Measurements from ENCODE around the gene WWOX.

WWOX gene

DNA sequence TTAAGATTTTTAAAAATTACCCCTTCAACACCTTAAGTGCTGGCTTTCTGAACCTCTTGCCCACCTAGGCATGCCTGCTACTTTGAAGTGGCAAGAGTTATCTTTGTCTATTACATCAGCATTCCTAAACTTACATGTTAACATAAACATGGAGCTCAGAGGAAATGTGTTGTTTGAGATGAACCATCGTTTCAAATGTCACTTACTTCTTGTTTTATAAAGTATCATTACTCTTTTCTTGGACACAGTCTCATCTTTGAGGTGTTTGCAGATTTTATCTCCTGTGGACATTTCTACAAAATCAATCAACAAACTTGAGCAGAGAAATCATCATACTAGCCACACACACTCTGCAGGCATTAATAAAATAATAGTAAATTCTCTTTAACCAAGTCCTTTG, 184.9 kb downstream of the WWOX start:
- H3K4me1 ChIP-seq (ENCODE audit: low read length) = no peaks in the 10 kb centered on the region
- no peak overlapping the region for H3K27ac ChIP-seq (ENCODE audit: low read length)
- H3K36me3 ChIP-seq (replicated peaks; ENCODE audit: insufficient read depth, low read length) = no peaks in the 10 kb centered on the region
- H2AFZ ChIP-seq (ENCODE audit: low read length) = no peak overlapping the region
- H3K9me2 ChIP-seq (replicated peaks; ENCODE audit: insufficient read depth, low read length) = no peaks in the 10 kb centered on the region
- no peaks in the 10 kb centered on the region for H3F3A ChIP-seq (ENCODE audit: insufficient read depth, low read length)
- H3K9ac ChIP-seq (ENCODE audit: low read length) = no peak overlapping the region
- no peaks in the 10 kb centered on the region for H4K20me1 ChIP-seq (ENCODE audit: insufficient read depth, low read length)
- H3K4me2 ChIP-seq (ENCODE audit: low read depth, low read length) = no peak overlapping the region
- no peaks in the 10 kb centered on the region for H3K9me3 ChIP-seq (replicated peaks; ENCODE audit: insufficient read depth, low read length)
- no peaks in the 10 kb centered on the region for H3K27me3 ChIP-seq (replicated peaks; ENCODE audit: insufficient read depth, low read length)
- no peak for DNase-seq
- no peak for TF ChIP-seq EZH2phosphoT487 (IDR thresholded peaks at IDR 0.05; ENCODE audit: low read length)
- no peak for TF ChIP-seq EZH2 (optimal IDR thresholded peaks at IDR 0.05; ENCODE audit: low read depth, low read length)
- TF ChIP-seq, protein P1, sequence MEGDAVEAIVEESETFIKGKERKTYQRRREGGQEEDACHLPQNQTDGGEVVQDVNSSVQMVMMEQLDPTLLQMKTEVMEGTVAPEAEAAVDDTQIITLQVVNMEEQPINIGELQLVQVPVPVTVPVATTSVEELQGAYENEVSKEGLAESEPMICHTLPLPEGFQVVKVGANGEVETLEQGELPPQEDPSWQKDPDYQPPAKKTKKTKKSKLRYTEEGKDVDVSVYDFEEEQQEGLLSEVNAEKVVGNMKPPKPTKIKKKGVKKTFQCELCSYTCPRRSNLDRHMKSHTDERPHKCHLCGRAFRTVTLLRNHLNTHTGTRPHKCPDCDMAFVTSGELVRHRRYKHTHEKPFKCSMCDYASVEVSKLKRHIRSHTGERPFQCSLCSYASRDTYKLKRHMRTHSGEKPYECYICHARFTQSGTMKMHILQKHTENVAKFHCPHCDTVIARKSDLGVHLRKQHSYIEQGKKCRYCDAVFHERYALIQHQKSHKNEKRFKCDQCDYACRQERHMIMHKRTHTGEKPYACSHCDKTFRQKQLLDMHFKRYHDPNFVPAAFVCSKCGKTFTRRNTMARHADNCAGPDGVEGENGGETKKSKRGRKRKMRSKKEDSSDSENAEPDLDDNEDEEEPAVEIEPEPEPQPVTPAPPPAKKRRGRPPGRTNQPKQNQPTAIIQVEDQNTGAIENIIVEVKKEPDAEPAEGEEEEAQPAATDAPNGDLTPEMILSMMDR (IDR thresholded peaks at IDR 0.05; ENCODE audit: low read length) = no peak
- H3K79me2 ChIP-seq (ENCODE audit: low read length) = no peaks in the 10 kb centered on the region
- H3K4me3 ChIP-seq (ENCODE audit: low read length) = no peak overlapping the region

- Histone ChIP-seq H3K4me2 (ENCODE audit: low read depth, low read length) (no peak overlapping the region), H2AFZ (ENCODE audit: low read length) (no peak overlapping the region), H3K4me3 (ENCODE audit: low read length) (no peak overlapping the region), H3K27ac (ENCODE audit: low read length) (no peak overlapping the region), H3K4me1 (ENCODE audit: low read length) (no peaks in the 10 kb centered on the region), H3F3A (ENCODE audit: insufficient read depth, low read length) (no peaks in the 10 kb centered on the region), H3K9me3 (replicated peaks; ENCODE audit: insufficient read depth, low read length) (no peaks in the 10 kb centered on the region), H3K9me2 (replicated peaks; ENCODE audit: insufficient read depth, low read length) (no peaks in the 10 kb centered on the region), H3K9ac (ENCODE audit: low read length) (no peak overlapping the region), H3K79me2 (ENCODE audit: low read length) (no peaks in the 10 kb centered on the region), H3K36me3 (replicated peaks; ENCODE audit: insufficient read depth, low read length) (no peaks in the 10 kb centered on the region), H4K20me1 (ENCODE audit: insufficient read depth, low read length) (no peaks in the 10 kb centered on the region), H3K27me3 (replicated peaks; ENCODE audit: insufficient read depth, low read length) (no peaks in the 10 kb centered on the region)
- DNase-seq = no peak
- TF ChIP-seq EZH2 (optimal IDR thresholded peaks at IDR 0.05; ENCODE audit: low read depth, low read length) = no peak
- TF ChIP-seq EZH2phosphoT487 (IDR thresholded peaks at IDR 0.05; ENCODE audit: low read length) = no peak
- TF ChIP-seq, protein P1 (IDR thresholded peaks at IDR 0.05; ENCODE audit: low read length) = no peak
Measured at GRCh38 chr16:78284957-78285434, 185.5 kb downstream of the WWOX start.

DNA sequence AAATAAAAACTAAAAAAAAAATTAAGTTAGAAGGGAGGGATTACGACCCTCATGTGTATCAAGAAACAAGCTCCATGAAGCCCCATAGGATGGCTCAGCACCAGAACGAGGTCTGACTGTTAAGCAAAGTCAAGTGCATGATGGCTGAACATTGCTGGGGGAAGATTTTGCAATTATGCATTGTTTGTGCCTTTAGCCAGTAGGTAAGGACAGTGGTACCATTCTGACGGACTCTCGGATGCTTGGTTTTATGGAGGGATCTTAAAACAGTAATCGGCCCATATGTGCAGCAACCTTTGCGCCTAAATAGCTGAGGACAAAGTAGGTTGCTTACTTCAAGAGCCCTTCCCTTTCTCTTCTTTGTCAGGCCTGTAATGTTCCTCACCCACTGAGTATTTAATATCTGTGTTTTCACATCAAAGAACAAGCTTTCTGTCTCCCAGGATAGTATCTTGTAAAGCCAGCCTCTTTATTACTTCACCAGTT, 186.0 kb downstream of the WWOX start:
- no peak overlapping the region for H3K9ac ChIP-seq (ENCODE audit: low read length)
- no peaks in the 10 kb centered on the region for H3F3A ChIP-seq (ENCODE audit: insufficient read depth, low read length)
- TF ChIP-seq EZH2phosphoT487 (IDR thresholded peaks at IDR 0.05; ENCODE audit: low read length) (no peak), EZH2 (optimal IDR thresholded peaks at IDR 0.05; ENCODE audit: low read depth, low read length) (no peak)
- H3K4me2 ChIP-seq (ENCODE audit: low read depth, low read length) = no peak overlapping the region
- no peak for DNase-seq
- no peaks in the 10 kb centered on the region for H3K36me3 ChIP-seq (replicated peaks; ENCODE audit: insufficient read depth, low read length)
- no peaks in the 10 kb centered on the region for H3K27me3 ChIP-seq (replicated peaks; ENCODE audit: insufficient read depth, low read length)
- H2AFZ ChIP-seq (ENCODE audit: low read length) = no peak overlapping the region
- no peaks in the 10 kb centered on the region for H3K9me2 ChIP-seq (replicated peaks; ENCODE audit: insufficient read depth, low read length)
- H4K20me1 ChIP-seq (ENCODE audit: insufficient read depth, low read length) = no peaks in the 10 kb centered on the region
- no peak overlapping the region for H3K27ac ChIP-seq (ENCODE audit: low read length)
- no peaks in the 10 kb centered on the region for H3K9me3 ChIP-seq (replicated peaks; ENCODE audit: insufficient read depth, low read length)
- H3K79me2 ChIP-seq (ENCODE audit: low read length) = no peaks in the 10 kb centered on the region
- no peak overlapping the region for H3K4me3 ChIP-seq (ENCODE audit: low read length)
- no peaks in the 10 kb centered on the region for H3K4me1 ChIP-seq (ENCODE audit: low read length)

GRCh38 chr16:78286065-78286464, 186.6 kb downstream of the WWOX start:
- Histone ChIP-seq H4K20me1 (ENCODE audit: insufficient read depth, low read length) (no peaks in the 10 kb centered on the region), H3K79me2 (ENCODE audit: low read length) (no peaks in the 10 kb centered on the region), H3K36me3 (replicated peaks; ENCODE audit: insufficient read depth, low read length) (no peaks in the 10 kb centered on the region), H3K27ac (ENCODE audit: low read length) (no peak overlapping the region), H3K9me3 (replicated peaks; ENCODE audit: insufficient read depth, low read length) (no peaks in the 10 kb centered on the region), H3K27me3 (replicated peaks; ENCODE audit: insufficient read depth, low read length) (no peaks in the 10 kb centered on the region), H2AFZ (ENCODE audit: low read length) (no peak overlapping the region), H3K9me2 (replicated peaks; ENCODE audit: insufficient read depth, low read length) (no peaks in the 10 kb centered on the region), H3K9ac (ENCODE audit: low read length) (no peak overlapping the region), H3K4me3 (ENCODE audit: low read length) (no peak overlapping the region), H3K4me2 (ENCODE audit: low read depth, low read length) (no peak overlapping the region), H3F3A (ENCODE audit: insufficient read depth, low read length) (no peaks in the 10 kb centered on the region), H3K4me1 (ENCODE audit: low read length) (no peaks in the 10 kb centered on the region)
- TF ChIP-seq EZH2 (optimal IDR thresholded peaks at IDR 0.05; ENCODE audit: low read depth, low read length) = no peak
- no peak for TF ChIP-seq EZH2phosphoT487 (IDR thresholded peaks at IDR 0.05; ENCODE audit: low read length)
- TF ChIP-seq, protein P1 (IDR thresholded peaks at IDR 0.05; ENCODE audit: low read length) = no peak
- DNase-seq = no peak

All from MM.1S (cell line).